Right hindlimb (tissue), 1 donor: ENCODE results near the gene SERPINB12.

Source experiments
- DNase-seq: peaks from one replicate; pipeline ENCODE4 v3.0.0-alpha.2; 2018

Gene SERPINB12

GRCh38 chr18:63552581-63552980, 10.4 kb downstream of the SERPINB12 start:
- DNase-seq: no peak

DNA sequence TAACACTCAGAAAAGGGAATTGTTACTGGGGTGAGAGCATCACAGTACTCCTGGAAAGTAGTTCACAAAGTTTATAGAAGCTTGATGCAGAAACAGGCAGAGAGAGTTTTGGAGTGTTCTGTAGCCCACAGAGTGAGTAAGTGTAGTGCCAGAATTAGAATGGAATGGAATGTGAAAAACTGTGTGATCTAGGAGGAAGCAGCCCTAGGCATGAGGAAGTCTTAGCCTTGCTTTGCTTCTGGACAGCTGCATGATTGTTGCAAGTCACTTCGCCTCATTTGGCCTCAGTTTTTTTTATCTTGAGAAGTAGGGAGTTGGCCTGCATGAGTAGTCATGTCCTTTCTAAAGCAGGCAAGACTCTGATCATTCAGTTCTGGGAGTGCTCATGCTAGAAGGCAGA, 10.9 kb downstream of the SERPINB12 start:
- DNase-seq: peak; percentile 29

- no peak for DNase-seq
Observed at GRCh38 chr18:63559567-63560491, 17.7 kb downstream of the SERPINB12 start.

- DNase-seq: no peak
Observed at GRCh38 chr18:63562284-63562683, 20.1 kb downstream of the SERPINB12 start.

DNA sequence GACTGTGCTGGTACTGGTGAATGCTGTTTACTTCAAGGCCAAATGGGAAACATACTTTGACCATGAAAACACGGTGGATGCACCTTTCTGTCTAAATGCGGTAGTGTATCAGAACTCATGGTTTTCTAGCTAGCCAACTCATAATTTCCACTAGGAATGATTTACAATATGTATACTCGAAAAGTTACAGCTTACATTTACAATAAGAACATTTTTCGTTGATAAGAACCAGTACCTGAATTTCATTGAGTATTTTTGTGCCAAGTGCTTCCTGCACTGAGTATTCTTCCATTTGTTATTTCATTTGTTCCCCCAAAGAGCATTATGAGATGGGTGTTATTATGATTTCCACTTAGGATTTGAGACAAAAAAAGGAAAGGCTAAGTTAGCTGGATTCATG, 21.9 kb downstream of the SERPINB12 start:
- DNase-seq: no peak

GRCh38 chr18:63564561-63564960, 22.4 kb downstream of the SERPINB12 start:
- peak; percentile 29 for DNase-seq

GRCh38 chr18:63567276-63567675, 25.1 kb downstream of the SERPINB12 start:
- DNase-seq: no peak

DNA sequence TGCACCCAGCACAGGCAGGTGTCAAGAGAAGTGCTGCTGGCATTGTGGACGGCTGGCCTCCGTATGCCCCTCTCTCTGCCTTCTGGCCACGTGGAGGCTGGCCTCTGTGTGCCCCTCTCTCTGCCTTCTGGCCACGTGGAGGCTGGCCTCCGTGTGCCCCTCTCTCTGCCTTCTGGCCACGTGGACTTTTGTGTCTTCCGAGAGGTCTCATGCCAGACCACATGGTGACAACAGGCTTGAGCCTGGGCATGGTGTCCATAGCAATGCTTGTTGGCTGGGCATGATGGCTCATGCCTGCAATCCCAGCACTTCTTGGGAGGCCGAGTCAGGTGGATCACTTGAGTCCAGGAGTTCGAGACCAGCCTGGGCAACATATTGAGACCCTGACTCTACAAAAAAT, 25.7 kb downstream of the SERPINB12 start:
- DNase-seq: no peak

- no peak for DNase-seq
Observed at GRCh38 chr18:63570721-63571120, 28.6 kb downstream of the SERPINB12 start.

DNA sequence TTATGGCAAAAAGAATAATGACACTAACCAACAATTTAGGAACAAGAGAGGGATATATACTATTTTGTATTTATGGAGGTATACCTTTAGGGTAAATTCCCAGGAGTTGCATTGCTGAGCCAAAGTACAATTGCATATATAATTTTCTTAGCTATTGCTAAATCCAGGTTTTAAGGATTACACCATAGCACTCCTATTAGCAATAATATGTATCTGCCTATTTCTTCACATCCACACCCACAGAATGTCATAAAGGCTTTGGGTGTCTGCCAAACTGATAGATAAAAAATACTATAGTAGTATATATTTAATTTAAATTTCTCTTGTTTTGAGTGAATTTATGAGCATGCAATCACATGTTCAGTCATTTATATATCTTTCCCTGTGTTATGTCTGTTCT, 33.5 kb downstream of the SERPINB12 start:
- DNase-seq: no peak

DNA sequence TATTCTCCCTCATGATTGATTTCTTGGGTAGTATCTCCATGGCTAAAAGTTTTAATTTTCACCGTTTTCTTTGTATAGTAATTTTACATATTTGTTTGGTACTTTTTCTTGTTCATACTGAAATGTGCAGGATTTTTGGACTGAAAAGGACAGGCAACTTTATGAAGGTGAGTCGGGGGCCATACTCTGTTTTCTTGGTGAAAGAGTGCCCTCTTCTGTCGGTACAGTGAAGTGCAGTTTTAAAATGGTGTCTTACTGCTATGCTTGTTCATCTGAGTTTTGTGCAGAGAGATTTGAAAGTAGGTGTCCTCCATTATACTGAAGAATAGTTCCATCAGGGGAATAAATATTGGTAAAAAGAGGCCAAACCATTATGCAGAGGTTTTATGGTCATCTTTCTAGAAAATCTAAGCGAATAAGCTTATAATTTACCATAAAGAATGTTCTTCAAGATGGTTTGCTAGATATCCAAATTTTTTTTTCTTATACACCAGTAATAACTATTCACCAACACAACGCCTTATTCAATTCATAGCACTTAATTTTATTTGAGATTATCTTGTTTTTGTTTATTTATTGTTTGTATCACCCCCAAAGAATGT, 36.3 kb downstream of the SERPINB12 start:
- peak; percentile 19 for DNase-seq

DNA sequence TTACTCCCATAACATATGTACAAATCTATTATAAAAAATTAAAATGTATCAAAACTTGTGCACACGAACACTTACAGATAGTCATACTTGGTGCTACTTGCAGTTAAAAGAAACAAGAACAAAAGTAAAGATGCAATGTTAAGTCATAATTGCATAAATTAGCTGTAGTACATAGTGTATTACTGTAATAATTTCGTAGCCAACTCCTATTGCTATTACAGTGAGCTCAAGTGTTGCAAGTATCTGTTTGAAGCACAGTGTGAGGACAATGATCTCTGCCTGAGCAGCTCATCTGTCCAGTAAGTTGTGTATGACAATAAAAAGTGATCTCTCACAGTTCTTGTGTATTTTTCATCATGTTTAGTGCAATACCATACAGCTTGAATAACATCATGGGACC, 37.4 kb downstream of the SERPINB12 start:
- no peak for DNase-seq

- DNase-seq: no peak
Observed at GRCh38 chr18:63585988-63586387, 43.8 kb downstream of the SERPINB12 start.

DNA sequence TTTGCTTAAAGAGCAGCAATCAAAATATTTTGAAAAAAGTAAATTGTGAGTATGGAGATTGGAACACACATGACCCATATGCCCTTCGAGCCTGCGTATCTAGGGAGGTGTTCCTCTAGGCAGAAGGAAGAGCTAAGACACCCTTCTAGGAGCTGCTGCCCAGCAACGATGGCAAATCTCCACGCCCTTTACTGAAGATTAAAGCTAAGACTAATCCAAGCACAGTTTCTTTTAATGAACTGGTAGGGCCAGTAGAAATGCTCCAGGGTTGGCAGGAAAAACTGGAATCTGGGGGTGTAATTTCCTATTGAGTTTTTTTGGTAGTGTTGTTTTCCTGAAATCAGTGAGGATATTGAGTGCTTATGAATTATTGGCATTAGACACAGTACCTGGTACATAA, 44.3 kb downstream of the SERPINB12 start:
- DNase-seq: no peak

DNA sequence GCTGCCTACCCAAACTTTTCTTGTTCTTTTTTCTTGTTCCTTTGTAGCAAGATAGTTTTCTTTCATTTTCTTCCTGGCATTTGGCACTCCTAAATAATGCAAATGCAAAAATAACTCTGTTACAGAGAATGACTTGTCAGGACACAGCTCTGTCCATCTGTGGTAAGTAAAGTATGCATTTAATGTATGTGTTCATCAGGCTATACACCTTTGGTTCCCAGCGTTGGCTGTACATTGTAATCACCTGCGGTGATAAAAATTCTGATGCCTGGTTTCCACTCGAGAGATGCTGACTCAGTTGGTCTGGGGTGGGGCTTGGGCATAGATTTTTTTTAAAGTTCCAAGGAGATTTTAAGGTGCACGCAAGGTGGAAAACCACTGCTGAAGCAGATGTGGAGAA, 44.8 kb downstream of the SERPINB12 start, which contains the start of gene SERPINB13:
Gene SERPINB13, plus strand, starts transcription at position 378 of the 400 bp plus-strand sequence. CDS start 1,325 bp downstream, outside the sequence.
- no peak for DNase-seq

GRCh38 chr18:63588909-63589308, 46.7 kb downstream of the SERPINB12 start:
- no peak for DNase-seq

DNA sequence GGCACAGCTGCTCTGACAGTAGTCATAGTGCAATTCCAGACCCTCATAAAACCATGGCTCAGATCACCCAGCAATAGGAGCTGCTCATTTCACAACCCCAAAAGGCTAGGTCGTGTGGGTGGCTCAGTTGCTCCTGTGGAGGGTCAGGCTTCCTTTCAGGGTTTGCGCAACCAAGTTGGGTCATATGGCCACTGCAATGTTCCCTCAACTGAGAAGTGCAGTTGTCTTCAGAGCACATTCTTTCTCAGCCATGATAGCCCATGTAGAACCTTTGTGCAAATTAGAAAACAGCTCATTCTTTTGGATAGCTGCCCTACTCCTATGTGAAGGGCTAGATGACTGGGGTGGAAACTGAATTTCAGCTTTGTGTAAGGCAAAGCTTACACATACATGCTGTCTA, 48.2 kb downstream of the SERPINB12 start:
- DNase-seq: no peak

DNA sequence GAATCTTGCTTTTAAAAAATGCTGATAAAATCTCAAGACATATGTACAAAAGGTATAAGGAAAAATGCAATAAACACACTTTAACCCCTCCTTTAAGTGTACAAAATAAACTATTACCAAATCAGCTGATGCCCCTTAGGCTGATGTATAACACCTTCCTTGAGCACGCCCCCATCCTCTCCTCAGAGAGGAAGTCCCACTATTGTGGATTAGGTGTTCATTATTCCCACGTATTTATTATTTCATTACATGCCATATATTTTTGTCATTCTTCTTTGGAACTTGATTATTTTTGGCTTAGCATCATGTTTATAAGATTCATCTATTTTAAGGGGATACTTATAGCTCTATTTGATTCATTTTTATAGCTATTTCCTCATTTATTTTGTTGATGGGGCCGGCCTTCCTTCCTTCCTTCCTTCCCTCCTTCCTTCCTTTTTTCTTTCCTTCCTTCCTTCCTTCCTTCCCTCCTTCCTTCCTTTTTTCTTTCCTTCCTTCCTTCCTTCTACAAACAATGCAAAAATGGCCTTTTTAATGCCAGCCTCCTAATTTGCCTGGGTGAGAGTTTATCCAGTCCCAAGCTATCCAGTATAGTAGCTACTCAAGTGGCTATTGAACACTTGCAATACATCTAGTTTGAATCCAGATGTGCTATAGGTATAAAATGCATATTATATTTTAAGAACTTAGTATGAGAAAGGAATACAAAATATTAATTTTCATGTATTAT, 49.0 kb downstream of the SERPINB12 start:
- DNase-seq: no peak

DNA sequence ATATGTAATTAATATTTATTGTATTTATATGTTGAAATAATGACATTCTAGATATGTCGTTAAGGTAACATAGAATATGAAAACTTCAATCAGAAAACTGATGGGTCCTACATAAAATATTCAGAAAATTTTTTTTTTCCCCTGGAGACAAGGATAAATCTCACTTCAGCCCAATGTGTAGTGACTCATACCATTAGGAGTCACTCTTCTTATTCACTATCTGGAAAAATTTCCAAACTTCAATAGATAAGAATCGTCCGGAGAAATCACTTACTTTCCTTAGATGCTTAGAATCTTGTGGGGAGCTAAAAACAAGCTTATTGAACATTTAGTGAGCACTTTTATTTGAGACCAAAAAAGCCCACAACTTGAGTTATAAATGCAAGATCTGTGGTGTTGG, 49.6 kb downstream of the SERPINB12 start:
- DNase-seq: no peak

DNA sequence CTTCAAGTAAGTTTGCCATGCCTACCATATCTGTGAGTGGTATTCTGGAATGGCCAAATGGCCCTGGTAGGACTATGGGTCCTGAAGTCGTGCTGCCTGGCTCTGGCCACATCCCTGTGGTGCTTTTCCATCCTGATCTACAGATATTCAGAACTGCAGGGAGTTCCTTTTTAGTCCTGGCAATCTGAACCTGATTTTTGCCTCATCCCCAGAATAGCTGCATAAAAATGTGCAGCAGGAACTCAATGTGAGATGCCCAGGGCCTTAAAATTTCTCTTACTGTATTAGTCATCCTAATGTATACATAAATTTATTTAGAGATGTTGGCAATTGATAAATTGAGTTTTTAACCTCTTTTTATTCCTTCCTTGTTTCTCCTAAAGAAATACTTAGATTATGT, 50.3 kb downstream of the SERPINB12 start:
- no peak for DNase-seq

GRCh38 chr18:63596964-63597363, 54.8 kb downstream of the SERPINB12 start:
- DNase-seq: no peak

DNA sequence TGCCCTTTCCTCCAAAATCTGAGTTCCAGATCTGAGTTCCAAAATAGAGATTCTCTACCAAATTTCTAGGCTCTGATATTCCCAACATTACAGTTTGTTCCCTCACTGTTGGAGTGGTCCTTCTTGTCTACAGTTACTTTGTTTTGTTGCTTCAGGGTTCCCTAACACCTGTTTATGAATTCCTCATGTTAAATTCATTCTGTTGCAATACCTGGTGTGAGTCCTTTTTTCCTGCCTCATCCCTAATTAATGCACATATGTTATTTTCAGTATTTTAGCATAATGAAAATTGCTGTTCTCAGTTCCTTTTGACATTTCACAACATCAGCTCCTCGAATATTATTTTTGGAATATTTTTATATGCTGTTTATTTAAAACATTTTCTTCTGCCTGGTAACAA, 61.2 kb downstream of the SERPINB12 start:
- DNase-seq: no peak

DNA sequence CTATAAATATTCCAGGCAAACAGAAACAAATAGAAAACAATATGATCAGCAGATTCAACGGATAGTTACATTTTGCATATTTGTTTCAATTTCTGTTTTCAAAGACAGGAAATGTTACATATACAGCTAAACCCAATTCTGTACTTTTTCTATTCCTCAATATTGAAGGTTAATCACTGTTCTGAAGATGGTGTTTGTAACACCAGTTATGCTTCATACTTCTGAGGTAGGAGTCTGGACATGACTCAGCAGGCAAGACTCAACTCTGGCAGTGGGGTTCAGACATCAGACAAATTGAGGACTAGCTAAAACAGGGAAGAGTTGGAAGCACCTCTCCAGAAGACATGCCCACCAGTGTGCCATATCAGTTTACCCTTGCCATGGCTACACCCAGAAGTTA, 61.6 kb downstream of the SERPINB12 start:
- DNase-seq: no peak
